Adipose tissue (tissue), 3 donors: ENCODE results near the gene DCLK1. TPM values are rescaled to one million over a fixed set of nuclear protein-coding genes. Genes with fewer than 3 reads are reported as not detected.

Experiments
- H3K27ac ChIP-seq: one replicate; pipeline ENCODE4 v1.5.1; 2013; ENCODE audit warnings: low read depth, low read length
- WGBS, 3 donors: extraction: QIAGEN DNeasy Blood & Tissue Kit; methylation state at CpG; one replicate each; pipeline ENCODE4 v1.1.7; 2013; 5-methylcytosine and 5-hydroxymethylcytosine counted together
- polyA plus RNA-seq, 3 donors: library from polyadenylated mRNA; stranded (reverse); fragments of 200-250 nt; gene quantifications; one replicate each; pipeline ENCODE4 v1.2.3, GENCODE V29; 2013
- donor health status: healthy with polysubstance abuse.
- donor health status: Bipolar disorder and iron deficiency.
- donor health status: healthy.

DCLK1 gene
- polyA plus RNA-seq, 3 donors, result 1.2 to 113 (median 7.3) TPM

DNA sequence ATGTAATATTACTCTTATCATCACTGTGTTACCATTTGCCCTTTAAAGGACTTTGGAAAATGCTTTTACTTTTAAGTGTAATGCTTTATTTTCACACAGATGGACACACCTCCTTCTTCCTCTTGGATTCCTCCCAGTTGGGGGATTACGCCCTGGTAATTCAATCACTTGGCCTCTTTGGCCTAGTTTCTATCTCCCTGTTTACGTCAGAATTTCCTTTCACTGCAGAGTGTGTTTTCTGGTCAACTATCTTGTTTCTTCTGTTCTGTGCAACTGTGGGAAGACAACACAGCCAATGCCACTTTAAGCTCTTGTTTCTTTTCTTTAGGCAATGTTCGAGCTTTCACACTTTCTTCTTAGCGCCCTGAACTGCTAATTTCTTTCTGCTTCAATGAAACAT, 397.4 kb downstream of the DCLK1 start:
- H3K27ac ChIP-seq, result no peak overlapping the region
- WGBS, 3 donors, result 35 to 53% (median 51%) methylated on average over 4 of the region's 4 CpGs

DNA sequence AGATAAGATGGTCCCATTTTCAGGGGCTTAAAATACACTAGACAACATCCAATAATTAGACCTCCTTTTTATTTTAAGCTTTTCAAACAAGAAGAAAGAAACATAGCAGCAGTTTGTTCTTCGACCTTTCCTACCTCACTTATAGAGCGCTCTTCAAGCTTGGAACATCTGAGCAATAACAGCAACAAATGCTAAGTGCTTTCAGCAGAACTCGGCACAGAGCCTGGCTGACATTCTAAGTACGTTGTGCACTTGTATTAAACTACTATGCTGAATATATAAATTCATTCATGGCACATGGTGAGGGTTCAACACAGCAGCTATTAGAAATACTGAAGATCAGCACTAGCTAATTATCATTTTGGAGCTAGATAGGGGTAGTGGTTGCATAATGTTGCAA, 398.6 kb downstream of the DCLK1 start:
- no peak overlapping the region for H3K27ac ChIP-seq
- WGBS, 3 donors, result 76 to 86% (median 85%) methylated on average over 4 of the region's 4 CpGs

DNA sequence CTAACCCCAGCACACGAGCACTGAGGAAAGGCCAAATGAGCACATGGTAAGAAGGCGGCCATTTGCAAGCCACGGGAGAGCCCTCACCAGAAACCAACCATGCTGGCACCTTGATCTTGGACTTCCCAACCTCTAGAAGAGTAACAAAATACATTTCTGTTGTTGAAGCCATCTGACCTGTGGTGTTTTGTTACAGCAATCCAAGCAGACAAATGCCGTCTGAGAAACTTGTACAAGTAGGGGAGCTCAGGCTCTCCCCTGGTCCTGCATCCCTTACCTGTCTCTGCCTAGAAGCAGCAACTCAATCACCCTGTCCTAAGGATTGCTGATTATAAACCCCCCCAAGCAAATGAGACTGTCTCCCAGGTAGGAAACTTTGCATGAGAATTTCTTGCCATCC, 399.7 kb downstream of the DCLK1 start:
- WGBS, 3 donors, result 85 to 92% (median 92%) methylated on average over 4 of the region's 4 CpGs

DNA sequence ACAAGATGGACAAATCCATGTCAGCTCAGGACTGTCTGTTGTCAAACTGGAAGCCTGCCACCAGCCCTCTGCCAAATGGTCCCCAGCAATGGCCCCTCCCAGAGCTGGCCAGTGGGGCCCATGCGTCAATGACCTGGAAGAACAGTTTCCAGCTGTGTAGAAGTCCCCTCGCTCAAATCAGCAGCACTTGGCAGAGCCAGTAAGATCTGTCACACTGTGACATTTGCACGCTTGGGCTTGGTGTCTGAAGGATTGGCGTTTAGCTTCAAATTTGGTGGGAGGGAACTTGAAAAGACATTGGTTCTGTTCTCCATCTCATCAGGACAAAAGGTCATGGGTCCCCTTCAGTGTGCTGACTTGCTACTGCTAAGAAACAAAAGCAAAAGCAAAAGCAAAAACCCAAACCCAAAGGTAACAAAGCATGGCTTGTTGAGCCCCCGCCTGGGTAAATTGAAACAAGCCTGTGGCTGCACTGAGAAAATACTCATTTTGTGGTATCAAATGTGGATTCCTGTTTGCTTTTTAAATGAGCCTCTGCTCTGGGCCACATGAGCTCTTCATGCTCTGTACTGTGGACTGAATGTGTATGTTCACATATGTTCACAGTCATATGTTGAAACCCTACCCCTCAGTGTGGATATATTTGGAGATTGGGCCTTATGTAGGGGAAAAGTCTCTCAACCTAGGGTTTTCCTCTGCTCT, 401.1 kb downstream of the DCLK1 start:
- no peak overlapping the region for H3K27ac ChIP-seq
- 58 to 69% (median 65%) methylated on average over 5 of the region's 5 CpGs for WGBS, 3 donors

More for the DNA sequence above, 399.7 kb downstream of the DCLK1 start:
- H3K27ac ChIP-seq, result no peak overlapping the region

DNA sequence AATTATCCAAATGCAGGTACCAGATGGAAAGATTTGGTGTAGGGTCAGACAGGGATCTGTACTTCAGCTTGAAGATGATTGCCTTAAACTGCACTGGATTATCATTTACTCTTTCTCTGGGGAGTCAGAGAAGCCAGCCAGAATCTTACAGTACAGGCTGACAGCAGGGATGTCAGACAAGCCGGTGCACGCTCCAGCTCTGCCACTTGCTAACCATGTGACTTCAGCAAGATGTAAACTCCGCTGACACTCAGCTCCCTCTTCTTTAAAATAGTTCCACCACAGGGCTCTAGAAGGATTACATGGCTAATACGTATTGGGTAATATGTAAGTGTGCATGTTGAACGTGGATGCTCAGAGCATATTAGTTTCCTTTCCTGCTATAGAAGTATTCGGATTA, 403.3 kb downstream of the DCLK1 start:
- WGBS, 3 donors, result 65 to 77% (median 71%) methylated on average over 6 of the region's 6 CpGs
- H3K27ac ChIP-seq, result no peak overlapping the region

DNA sequence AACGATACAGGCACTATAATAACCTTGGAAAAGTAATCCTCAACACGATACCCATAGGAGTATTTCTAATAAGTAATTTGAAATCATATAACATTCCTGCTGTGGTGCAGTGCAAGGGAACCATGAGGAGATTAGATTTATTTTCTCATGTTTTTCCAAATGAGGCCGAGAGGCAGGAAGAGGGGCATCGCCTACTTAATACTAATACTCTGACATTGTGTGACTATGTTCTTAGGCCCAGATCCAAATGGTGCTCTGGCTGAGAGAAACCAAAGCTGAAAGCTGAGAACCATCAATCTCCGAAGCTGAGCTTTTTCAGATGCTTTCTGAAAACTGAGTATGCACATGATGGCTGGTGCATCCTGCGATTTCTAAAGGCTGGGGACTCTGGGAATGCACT, 406.7 kb downstream of the DCLK1 start:
- WGBS, 3 donors, result 61 to 68% (median 64%) methylated on average over 6 of the region's 6 CpGs
- no peak overlapping the region for H3K27ac ChIP-seq

DNA sequence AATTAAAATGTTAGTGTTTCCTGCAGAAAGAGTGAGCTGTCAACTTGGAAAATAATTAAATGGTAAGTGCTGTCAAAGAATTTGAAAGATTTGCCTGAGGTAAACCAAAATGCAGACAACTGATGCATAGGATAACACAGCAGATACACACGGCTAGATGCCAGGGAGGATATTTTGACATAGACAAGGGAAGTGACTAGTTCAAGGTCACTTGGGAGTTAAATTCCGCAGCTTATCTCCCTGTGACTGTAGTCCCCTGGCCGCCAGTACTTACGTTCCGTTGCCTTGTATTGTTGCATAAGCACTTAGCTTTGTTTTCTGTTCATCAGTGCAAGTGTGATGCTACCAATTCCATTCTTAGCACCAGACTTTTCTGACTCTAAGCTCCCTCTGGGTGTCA, 407.4 kb downstream of the DCLK1 start:
- 18 to 25% (median 20%) methylated on average over 5 of the region's 5 CpGs for WGBS, 3 donors
- H3K27ac ChIP-seq, result no peak overlapping the region

DNA sequence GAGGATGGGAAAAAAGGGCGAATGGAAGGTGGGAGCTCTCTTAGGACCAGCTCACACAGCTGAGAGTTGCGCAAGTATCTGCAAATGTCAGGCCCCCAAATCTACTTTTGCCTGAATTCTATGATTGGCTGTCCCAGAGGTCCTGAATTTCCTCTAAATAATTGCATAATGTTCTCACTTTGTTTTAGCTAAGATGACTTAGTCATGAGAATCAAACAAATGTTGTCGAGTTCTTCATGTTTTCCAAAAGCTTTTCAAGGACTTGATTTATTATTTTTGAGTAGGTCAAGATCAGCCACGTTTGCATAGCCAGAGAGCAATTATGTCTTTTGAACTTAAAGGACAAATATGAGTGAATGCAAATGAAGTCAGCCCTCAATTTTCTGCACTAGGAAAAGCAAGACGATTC, 408.1 kb downstream of the DCLK1 start:
- WGBS, 3 donors, result 23 to 38% (median 35%) methylated on average over 5 of the region's 5 CpGs
- H3K27ac ChIP-seq, result no peak overlapping the region

DNA sequence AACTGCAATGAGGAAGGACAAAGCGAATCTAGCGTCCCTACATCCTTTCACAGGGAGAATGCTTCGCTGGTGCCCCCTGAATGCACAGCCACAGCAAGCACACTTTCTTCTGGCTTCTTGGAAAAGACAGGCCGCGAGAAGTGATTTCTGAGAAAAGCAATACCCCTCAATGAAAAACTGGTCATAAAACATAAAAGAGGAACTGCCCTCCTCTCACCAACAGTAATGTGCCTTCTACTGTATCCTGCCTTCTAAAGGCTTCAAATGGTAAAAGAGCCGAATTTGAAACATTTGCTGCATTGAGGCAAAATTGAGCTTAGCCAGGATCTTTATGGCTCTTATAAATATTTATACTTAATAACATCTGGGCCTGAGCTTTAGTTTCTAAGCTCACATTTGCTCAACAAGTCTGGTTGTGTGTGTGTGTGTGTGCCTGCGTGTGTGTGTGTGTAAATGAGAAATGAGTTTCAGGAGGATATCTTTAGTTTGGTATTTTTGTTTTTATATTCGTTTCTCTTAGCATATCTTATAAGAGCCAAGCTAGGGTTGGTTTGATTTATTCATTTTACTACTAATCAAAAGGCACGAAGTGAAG, 408.6 kb downstream of the DCLK1 start:
- no peak overlapping the region for H3K27ac ChIP-seq
- 32 to 62% (median 32%) methylated on average over 9 of the region's 9 CpGs for WGBS, 3 donors

DNA sequence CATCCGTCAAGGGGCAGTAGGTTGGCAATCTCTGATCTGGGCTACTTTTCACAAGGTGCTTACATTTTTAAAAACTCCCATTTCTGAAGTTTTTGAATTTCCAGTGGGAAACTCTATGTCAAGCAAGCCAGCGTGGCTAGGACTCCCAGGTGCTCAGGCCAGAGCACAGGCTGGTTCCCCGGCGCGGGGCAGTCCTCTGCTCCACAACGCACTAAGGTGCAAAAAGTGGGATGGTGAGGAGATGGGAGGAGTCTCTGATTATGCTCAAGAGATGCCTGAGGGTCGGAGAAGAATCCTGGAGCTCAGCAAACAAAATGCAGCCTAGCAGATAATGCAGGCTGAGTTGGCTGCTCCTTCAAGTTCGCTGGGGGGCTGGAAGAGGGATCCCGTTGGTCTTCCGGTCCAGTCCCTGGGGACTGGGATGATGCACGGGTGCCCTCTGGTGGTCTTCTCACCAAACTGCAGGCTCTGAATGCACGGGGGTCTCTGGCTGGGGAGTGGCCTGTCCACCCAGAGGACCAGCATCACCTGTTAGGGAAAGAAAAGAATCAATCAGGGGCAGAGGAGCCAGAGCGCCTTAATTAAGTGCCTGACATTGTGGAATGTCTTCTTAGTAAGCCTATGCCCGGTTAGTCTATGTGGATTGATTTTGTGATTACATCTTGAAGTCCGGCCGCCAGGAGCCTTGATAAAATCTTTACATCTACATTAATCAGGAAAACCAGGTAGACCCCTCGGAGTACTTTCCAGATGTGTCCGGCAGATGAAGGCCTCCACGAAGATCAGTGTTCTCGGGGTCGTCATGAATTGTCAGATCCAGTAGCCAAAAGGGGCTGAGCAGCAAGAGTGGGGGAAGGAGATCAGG, 410.3 kb downstream of the DCLK1 start:
- 21 to 47% (median 45%) methylated on average over 21 of the region's 21 CpGs for WGBS, 3 donors
- no peak overlapping the region for H3K27ac ChIP-seq

DNA sequence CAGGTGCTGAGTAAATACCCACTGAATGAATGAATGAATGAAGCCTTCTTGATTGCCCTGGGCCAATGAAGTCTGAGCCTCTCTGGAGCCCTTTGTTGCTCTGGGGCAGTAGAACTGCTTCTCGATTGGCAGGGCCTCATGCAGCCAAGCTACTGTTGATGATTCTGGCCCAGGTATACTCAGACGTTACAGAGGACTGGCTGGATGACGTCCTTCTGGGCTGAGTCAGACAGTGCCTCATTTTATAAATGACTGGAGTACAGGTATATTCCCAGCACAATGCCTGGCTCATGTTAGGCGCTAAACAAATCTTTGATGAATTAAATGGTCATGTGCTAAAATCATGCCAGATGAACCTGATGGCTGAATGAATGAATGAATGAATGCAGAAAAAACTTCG, 410.9 kb downstream of the DCLK1 start:
- H3K27ac ChIP-seq, result no peak overlapping the region
- WGBS, 3 donors, result 71 to 87% (median 83%) methylated on average over 5 of the region's 5 CpGs

Other genes starting within 250 kb of the DCLK1 start
- under 1 TPM in 2 of 3 donors, not detected in 1; 0.04 to 0.07 TPM for gene SOHLH2, start 83.2 kb upstream of the DCLK1 start, polyA plus RNA-seq
- under 1 TPM; 0.21 to 0.79 (median 0.24) TPM for gene CCDC169, start 166.4 kb upstream of the DCLK1 start, polyA plus RNA-seq
- 10 to 100 TPM in 2 of 3 donors, 1 to 10 TPM in 1; 7.6 to 52.0 (median 33.5) TPM for gene SPART, start 215.0 kb upstream of the DCLK1 start, polyA plus RNA-seq